UCSD-AML1 (cell line): ENCODE measurements around the gene TUBA4A.
"Not testable (repeated sequence)": the region's sequence is repeated elsewhere in the genome, so short reads cannot be mapped to it uniquely, and the experiment has no call there.

Experiments used
- DNase-seq: peaks from one replicate; lab custom pipeline; 2025; ENCODE audit not compliant: unreplicated experiment; lab: John Stamatoyannopoulos, UW

The TUBA4A gene

GRCh38 chr2:219287116-219287440, 33.4 kb upstream of the TUBA4A start:
- not testable (repeated sequence) for DNase-seq

- DNase-seq = no peak
These were observed 32.9 kb upstream of the TUBA4A start for GRCh38 chr2:219286436-219287115.

- DNase-seq = no peak
These were observed 32.2 kb upstream of the TUBA4A start for GRCh38 chr2:219285894-219286425.

- no peak for DNase-seq
These were observed 31.6 kb upstream of the TUBA4A start for GRCh38 chr2:219285373-219285735.

- no peak for DNase-seq
These were observed 31.0 kb upstream of the TUBA4A start for GRCh38 chr2:219284501-219285372.

GRCh38 chr2:219282943-219283581, 29.3 kb upstream of the TUBA4A start:
- DNase-seq = peak; percentile 33

- no peak for DNase-seq
These were observed 28.7 kb upstream of the TUBA4A start for GRCh38 chr2:219282375-219282774.

GRCh38 chr2:219281588-219281987, 27.9 kb upstream of the TUBA4A start:
- no peak for DNase-seq

- DNase-seq = no peak
These were observed 26.9 kb upstream of the TUBA4A start for GRCh38 chr2:219280651-219281050.

GRCh38 chr2:219279916-219280516, 26.3 kb upstream of the TUBA4A start:
- DNase-seq = no peak

GRCh38 chr2:219279151-219279915, 25.6 kb upstream of the TUBA4A start, which contains the start of gene DNAJB2:
Gene DNAJB2 (plus strand): TSS chr2:219279366. CDS start chr2:219279834, 468 bp downstream.
- DNase-seq = peak; percentile 98

- no peak for DNase-seq
These were observed 25.0 kb upstream of the TUBA4A start for GRCh38 chr2:219278655-219279150.

GRCh38 chr2:219277703-219278654, 24.3 kb upstream of the TUBA4A start:
- peak; percentile 72 for DNase-seq

GRCh38 chr2:219274361-219274921, 20.7 kb upstream of the TUBA4A start:
- no peak for DNase-seq

GRCh38 chr2:219273937-219274336, 20.2 kb upstream of the TUBA4A start:
- no peak for DNase-seq

- no peak for DNase-seq
These were observed 19.3 kb upstream of the TUBA4A start for GRCh38 chr2:219272995-219273394.

GRCh38 chr2:219272356-219272755, 18.6 kb upstream of the TUBA4A start:
- no peak for DNase-seq

GRCh38 chr2:219271021-219271420, 17.3 kb upstream of the TUBA4A start:
- no peak for DNase-seq

GRCh38 chr2:219270055-219270372, 16.3 kb upstream of the TUBA4A start:
- no peak for DNase-seq
